Kidney (tissue), 14 donors: ENCODE measurements around the gene MYO16. TPM values are rescaled to one million over a fixed set of nuclear protein-coding genes. Genes with fewer than 3 reads are reported as not detected.
A peak's percentile ranks its signal among the peaks of the same experiment; 100 is the strongest.

Source experiments
- DNase-seq, 5 donors: peaks; one replicate each; pipeline ENCODE4 v3.0.0-alpha.2; 2013 to 2020
- FAIRE-seq: peaks from 2 replicates; lab custom pipeline; 2012; peaks lifted over from hg19 to GRCh38; lab: Jason Lieb, UNC
- H3K27ac ChIP-seq, 2 donors: one replicate each; pipeline ENCODE4 v1.7.0; 2013; ENCODE audit warnings: low read depth in 2 of 2, low read length in 2 of 2, inconsistent platforms in 1 of 2
- H3K27me3 ChIP-seq: one replicate; pipeline ENCODE4 v1.7.1; 2013; ENCODE audit warnings: low read length, inconsistent platforms; ENCODE audit not compliant: control insufficient read depth, insufficient read depth
- H3K36me3 ChIP-seq, 3 donors: one replicate each; pipeline versions ENCODE4 v1.7.0 to v1.7.1; 2013; ENCODE audit warnings: low read length in 3 of 3, control low read depth in 1 of 3, inconsistent platforms in 1 of 3; ENCODE audit not compliant: insufficient read depth in 3 of 3, control insufficient read depth in 2 of 3
- H3K4me1 ChIP-seq, 3 donors: one replicate each; pipeline versions ENCODE4 v1.7.0 to v1.7.1; 2013; ENCODE audit warnings: low read length in 3 of 3, inconsistent platforms in 1 of 3, low read depth in 1 of 3; ENCODE audit not compliant: control insufficient read depth in 2 of 3, insufficient read depth in 2 of 3
- H3K4me3 ChIP-seq, 3 donors: one replicate each; pipeline versions ENCODE4 v1.7.0 to v1.8.1; 2013; ENCODE audit warnings: low read length in 3 of 3, control low read depth in 1 of 3, inconsistent platforms in 1 of 3
- H3K9ac ChIP-seq, 3 donors: one replicate each; pipeline versions ENCODE4 v1.7.0 to v1.7.1; 2013; ENCODE audit warnings: low read length in 3 of 3, control low read depth in 1 of 3, inconsistent platforms in 1 of 3
- H3K9me3 ChIP-seq, 3 donors: one replicate each; pipeline versions ENCODE4 v1.7.0 to v1.7.1; 2013; ENCODE audit warnings: low read length in 3 of 3, control low read depth in 1 of 3, inconsistent platforms in 1 of 3; ENCODE audit not compliant: control insufficient read depth in 2 of 3, insufficient read depth in 1 of 3
- intact Hi-C: fragments of 100-400 bp; cut with DNase I; formaldehyde crosslinking; loops from one replicate; pipeline ENCODE4 v1.11.1; 2022
- polyA plus RNA-seq: library from polyadenylated mRNA; stranded (reverse); fragments of 350-450 nt; fragmentation: Illumina TruSeq; extraction: RNeasy Lipid Tissue Mini Kit (QIAGEN cat#74804); gene quantifications from one replicate; pipeline ENCODE4 v1.2.3, GENCODE V29; 2014; ENCODE audit warnings: low read depth, low replicate concordance; ENCODE audit not compliant: insufficient read depth
- total RNA-seq: library from RNA; stranded (reverse); fragmentation: NEBNext Ultra II Directional; extraction: Animal tissue kit (Norgen Biotek cat#: 25700); gene quantifications from one replicate; pipeline ENCODE4 v1.2.1, GENCODE V29; 2021
- TF ChIP-seq, protein P1 (sequence below): IDR thresholded peaks from 3 replicates; pipeline ENCODE4 v1.5.1; 2012; ENCODE audit warnings: mild to moderate bottlenecking, moderate library complexity, borderline replicate concordance; ENCODE audit not compliant: insufficient read depth; ENCODE audit errors: extremely low read depth
- donor health status: control.
- donor health status: control.
- donor health status: control.
- donor health status: control.
- donor health status: control.
- donor health status: DM: yes; HTN: yes; CAD: no.
- donor health status: Normal renal cell carcinoma (clear cell type).

Gene MYO16
- total and polyA plus RNA-seq, 2 donors from 2014 or later, result 0.22 to 0.43 TPM

DNA sequence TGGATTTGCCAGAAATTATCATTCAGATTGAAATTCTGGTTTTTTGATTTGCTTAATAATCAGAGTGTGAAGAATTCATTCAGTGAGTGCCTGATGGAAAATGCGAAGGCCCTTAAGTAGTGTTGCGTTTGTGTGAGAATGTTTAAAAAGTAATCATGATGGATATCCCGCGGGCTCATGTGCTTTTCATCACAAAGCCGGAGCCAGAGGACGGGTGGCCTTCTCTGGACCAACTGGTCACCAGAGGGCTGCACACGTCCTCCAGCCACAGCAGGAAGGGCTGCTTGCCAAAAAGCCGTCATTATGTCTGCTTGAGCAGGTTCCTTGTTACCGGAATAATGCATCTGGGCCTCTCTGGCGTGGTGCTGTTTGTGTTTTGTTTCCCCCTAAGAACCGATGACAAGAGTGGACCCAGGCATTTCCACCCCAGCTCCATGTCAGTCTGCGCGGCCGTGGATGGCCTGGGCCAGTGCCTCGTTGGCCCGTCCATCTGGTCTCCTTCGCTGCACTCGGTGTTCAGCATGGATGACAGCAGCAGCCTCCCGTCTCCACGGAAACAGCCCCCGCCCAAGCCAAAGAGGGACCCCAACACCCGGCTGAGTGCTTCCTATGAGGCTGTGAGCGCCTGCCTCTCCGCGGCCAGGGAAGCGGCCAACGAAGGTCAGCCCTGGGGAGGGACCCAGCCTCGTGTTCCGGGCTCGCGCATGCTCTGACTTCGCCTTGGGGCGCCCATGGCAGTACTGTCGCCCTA lies 497.7 kb downstream of the MYO16 start:
- FAIRE-seq (no peak), DNase-seq (peak in 1 of 5 donors; percentile 24)
- Histone ChIP-seq H3K4me3 (no peak overlapping the region), H3K9me3 (no peaks in the 10 kb centered on the region), H3K36me3 (no peaks in the 10 kb centered on the region), H3K27me3 (no peaks in the 10 kb centered on the region), H3K4me1 (no peaks in the 10 kb centered on the region), H3K9ac (no peak overlapping the region), H3K27ac (no peak overlapping the region)
- intact Hi-C loops, result no loop called here
- TF ChIP-seq, protein P1, sequence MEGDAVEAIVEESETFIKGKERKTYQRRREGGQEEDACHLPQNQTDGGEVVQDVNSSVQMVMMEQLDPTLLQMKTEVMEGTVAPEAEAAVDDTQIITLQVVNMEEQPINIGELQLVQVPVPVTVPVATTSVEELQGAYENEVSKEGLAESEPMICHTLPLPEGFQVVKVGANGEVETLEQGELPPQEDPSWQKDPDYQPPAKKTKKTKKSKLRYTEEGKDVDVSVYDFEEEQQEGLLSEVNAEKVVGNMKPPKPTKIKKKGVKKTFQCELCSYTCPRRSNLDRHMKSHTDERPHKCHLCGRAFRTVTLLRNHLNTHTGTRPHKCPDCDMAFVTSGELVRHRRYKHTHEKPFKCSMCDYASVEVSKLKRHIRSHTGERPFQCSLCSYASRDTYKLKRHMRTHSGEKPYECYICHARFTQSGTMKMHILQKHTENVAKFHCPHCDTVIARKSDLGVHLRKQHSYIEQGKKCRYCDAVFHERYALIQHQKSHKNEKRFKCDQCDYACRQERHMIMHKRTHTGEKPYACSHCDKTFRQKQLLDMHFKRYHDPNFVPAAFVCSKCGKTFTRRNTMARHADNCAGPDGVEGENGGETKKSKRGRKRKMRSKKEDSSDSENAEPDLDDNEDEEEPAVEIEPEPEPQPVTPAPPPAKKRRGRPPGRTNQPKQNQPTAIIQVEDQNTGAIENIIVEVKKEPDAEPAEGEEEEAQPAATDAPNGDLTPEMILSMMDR, result no peak

DNA sequence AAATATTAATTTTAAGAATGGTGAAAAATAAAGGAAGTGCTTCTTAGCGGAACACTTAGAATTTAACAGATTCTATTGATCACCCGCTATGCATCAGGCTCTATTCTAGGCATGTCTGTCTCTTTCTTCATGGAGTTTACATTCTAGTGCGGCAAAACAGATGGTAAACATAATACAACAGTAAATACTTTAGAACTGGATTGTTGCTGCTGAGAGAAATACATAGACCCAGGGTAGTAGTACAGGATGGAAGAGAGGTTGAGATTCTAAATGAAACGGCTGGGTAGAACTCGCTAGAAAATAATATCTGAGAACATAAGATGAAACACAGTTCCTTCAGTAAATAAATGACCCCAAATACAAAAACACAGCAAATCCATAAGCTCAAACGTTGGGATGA lies 498.7 kb downstream of the MYO16 start:
- Histone ChIP-seq H3K9ac (no peak overlapping the region), H3K27me3 (no peaks in the 10 kb centered on the region), H3K36me3 (no peaks in the 10 kb centered on the region), H3K27ac (no peak overlapping the region), H3K4me1 (no peaks in the 10 kb centered on the region), H3K9me3 (no peaks in the 10 kb centered on the region), H3K4me3 (no peak overlapping the region)
- TF ChIP-seq, protein P1, result no peak
- intact Hi-C loops, result no loop called here
- DNase-seq (no peak), FAIRE-seq (no peak)

- Histone ChIP-seq H3K9ac (no peak overlapping the region), H3K4me3 (no peak overlapping the region), H3K9me3 (no peaks in the 10 kb centered on the region), H3K36me3 (no peaks in the 10 kb centered on the region), H3K4me1 (no peaks in the 10 kb centered on the region), H3K27me3 (no peaks in the 10 kb centered on the region), H3K27ac (no peak overlapping the region)
- FAIRE-seq (no peak), DNase-seq (no peak)
- intact Hi-C loops, result no loop called here
- TF ChIP-seq, protein P1, result no peak
Observed at GRCh38 chr13:109130093-109130835, 500.9 kb downstream of the MYO16 start.
